ENCODE data around the gene INPP5A.
"Not testable (repeated sequence)": the region's sequence is repeated elsewhere in the genome, so short reads cannot be mapped to it uniquely, and the experiment has no call there.

Gene INPP5A

DNA sequence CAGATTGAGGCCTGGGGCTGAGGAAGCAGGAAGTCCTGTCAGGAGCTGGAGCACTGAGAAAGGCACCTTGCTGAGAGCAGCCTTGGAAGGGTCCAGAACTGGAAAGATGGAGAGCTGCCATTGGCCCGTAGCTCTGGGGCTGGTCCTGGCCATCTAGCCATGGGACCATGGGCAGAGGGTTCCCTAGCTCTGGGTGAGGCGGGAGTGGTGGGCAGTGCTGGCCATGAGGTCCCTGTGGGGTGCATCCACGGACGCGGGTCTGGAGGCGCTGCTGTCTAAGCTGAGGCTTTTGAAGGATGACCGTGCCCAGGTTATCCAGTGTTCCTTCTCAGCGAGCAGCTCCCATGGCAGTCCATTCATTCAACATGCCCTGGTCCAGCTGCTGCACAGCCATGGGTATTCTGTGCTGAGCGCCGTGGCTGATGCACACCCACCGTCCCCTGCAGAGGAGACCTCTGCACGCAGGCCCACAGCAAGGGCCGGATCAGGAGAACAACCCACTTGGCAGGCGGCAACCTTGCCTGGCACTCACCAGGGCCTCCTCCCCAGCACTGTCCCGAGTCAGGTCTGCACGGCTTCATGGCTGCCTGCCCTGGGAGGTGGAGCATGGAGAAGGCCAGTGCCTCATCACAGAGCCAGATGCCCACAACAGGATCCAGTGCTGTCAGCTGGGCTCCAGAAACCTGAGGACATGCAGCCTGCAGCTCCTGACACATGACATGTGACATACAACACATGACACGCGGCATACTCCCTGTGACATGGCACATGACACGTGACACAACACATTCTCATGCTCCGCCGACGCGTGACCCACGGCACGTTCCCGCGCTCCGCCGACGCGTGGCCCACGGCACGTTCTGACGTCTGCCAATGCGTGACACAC lies 121.9 kb downstream of the INPP5A start:
- DNase-seq (ENCODE audit: low read depth): no peak

DNA sequence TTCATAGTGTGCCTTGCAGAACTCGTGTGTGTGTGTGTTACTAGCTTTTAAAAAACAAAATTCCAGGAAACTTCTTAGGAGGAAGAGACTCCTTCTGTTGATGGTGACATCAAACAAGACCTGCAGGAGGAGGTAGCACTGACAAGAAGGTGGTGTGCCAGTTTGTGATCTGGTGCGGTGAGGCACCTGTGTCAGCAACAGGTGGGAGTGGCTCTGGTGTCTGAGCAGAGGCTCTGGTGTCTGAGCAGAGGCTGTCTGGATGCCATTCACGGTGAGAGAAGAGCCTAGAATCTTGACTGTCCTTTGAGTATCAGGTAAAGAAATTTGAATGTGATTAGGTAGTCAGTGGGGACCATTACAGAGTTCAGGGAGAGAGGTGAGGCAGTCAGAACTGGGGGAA lies 122.8 kb downstream of the INPP5A start:
- DNase-seq (ENCODE audit: low read depth): no peak

DNA sequence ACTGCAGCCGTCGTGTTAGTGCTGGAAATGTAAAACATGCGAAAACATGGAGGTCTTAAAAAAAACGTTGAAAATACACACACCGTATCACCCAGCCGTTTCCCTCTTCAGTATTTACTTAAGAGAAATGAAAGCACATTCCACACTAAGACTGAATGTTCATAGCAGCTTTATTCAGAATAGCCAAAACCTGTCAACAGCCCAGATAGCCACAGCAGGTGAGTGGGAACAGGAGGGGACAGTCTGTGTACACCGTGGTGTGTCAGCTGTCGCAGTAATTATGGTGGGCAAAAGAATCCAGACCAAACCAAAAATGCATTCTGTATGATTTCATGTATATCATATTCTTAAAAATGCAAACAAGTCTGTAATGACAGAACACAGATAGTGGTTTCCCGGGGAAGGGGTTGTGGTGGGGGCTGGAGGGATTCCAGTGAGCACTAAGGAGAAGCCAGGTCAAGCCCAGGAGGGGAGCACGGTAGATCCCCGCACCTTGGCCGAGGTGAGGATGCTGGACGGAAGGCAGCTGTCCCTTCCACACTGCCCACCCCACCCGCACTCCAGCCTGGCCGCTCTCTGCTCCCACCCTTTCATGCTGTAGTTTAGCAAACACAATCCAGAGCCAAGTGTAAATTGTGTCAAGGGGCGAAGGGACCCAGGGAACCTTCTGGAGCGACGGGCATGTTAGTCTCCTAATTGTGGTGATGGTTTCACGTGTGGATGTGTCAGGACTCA lies 124.8 kb downstream of the INPP5A start:
- DNase-seq (ENCODE audit: low read depth): no peak

DNA sequence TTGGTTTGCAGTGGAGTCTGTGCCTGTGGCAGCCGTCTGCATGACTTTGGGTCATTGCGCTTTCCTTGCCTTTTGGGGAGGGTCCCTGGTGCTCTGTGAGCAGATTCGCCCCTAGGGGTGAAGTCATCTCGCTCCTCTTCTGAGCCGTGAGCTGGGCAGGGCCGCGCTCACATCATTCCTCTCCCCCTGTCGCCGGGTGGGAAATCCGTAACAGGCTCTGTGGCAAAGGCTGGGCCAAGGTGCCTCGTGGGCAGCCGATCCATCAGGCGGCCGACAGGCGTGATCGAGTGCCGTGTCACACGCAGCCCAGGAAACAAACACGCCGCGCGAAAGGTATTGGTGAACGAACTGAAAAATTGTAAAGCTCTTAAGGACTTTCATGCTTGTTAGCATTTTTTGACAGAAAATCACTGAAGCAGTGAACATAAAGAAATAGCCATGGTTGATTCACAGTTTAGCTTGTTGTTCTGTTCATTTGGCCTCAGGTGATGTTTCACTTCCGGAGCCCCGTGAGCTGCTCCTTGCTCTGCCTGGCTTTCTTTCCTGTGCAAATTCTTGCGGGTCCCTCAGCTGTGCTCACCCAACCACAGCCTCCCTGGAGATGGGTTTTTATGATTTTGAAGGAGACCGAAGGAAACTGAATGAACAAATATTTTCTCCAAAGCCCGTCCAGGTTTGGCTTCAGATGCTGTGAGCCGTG lies 126.2 kb downstream of the INPP5A start:
- no peak for DNase-seq (ENCODE audit: low read depth)

DNA sequence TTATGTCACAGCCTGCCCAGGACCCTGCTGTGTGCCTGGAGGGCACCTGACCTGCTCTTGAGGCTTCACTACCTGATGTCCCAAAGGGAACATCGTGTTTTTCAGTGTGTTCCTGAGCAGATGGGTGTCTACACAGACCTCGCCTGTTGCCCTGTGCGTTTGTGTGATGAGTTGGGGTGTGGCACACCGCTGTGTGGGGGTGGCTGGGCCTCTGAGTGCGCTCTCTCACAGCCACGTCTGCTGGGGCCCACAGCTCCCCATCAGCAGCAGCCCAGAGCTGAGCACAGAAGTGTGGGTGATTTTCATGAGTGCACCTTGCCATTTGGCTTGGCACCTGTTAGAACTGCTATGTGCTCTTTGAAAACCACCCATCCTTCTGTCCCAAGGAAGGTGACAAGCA lies 126.8 kb downstream of the INPP5A start:
- no peak for DNase-seq (ENCODE audit: low read depth)

DNA sequence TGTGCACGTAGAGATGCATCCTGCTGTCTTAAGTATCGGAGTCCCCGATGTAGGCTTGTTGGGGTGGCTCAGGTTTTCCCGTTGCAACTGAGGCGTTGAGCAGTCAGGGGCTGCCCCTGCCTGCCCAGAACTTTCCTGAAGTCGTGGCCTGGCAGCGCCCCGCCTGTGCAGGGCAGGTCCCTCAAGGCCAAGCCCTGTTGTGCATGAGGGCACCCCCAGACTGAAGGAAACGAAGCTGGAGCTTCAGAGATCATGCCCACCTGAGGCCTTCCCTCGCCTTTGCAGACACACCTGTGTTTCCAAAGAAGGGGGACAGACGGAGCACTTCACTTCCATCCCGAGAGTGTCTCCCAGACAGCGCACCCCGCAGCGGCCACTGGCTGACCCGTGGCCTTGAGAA lies 127.3 kb downstream of the INPP5A start:
- no peak for DNase-seq (ENCODE audit: low read depth)

DNA sequence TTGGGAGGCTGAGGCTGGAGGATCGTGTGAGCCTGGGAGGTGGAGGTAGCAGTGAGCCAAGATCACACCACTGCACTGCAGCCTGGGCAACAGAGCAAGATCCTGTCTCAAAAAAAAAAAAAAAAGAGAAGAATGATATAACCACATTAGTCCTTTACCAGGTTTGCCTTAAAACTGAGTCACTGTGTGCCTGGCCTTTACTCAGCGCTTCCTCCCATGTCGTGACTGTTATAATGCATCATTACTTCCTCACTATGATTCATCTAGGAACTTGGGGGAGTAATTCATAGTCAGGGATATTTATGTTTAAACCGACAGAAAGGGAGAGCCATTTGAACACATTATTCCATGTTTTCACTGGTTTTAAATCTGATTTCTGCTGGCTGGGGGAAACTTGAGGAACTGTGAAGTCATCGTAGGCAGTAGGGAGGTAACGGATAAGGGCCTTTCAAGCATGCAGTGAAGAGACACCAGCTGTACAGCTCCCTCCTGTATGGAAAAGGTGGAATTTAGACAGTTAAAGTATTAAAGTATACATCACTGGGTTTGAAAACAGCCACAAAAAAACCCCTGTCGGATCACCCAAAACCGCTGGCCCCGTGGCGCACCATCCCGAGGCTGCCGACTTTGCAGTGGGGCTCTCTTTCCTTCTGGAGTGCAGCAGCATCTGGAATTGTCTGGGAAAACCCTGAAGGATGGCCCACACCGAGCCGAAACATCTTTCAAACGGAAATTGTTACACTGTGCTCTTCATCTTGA lies 128.5 kb downstream of the INPP5A start:
- no peak for DNase-seq (ENCODE audit: low read depth)

DNA sequence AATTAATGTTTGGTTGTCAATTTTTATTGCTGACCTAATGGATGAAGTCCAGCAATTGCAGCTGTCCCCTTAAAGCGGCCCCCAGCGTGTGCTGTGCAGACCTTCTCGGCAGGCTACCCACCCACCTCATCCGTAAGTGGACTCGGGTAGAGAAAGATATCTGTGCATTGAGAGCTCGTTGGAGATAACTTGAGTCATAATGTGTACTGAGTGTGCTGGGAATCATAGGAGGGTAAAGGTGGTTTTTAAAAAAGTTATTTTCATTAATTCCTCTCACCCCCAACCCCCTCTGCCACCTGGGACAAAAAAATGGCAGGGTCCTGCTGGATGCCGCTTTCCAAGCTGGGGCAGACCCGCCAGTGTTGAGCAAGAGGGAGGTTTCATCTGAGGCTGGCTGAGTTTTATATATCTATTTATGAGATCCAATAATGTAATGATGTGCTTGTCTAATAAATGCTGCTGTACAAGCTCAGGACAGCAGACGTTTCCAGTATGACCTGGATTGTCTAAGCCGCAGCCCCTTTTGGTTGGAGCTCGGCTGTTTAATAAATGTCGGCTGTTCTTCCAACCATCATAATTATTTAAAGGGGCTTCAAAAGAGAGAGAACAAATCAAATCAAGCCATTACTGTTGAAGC lies 129.2 kb downstream of the INPP5A start:
- DNase-seq (ENCODE audit: low read depth): no peak

DNA sequence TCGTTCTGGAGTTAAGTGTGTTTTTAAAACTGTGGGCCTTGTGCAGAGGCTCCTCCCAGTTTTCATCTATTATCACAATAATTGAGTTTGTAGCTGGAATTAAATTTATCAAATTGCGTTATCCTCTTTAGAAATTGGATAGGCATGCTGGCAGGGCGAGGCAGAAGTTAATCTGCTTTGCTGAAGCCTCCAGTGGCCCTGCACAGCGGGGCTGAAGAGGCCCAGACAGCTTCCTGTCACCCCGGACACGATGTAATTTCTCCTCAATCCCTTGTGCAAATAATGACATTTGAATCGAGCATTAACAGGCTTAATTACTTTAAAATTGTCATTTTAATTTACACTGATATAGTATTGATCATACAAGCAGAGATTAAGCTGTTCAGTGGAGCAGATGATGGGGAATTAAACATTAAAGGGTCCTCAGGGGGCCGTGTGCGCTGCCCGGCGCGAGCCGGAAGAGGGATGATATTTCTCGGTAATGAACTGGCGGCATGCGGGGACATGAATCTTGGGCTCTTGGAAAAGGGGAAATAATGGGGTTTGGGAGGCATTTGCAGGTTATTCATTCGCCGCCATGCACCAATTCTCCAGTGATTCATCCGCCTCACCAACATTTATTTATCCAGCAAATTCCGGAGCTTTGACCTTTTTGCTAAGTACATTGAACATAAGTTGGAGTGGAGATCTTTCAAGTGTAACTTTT lies 129.9 kb downstream of the INPP5A start:
- no peak for DNase-seq (ENCODE audit: low read depth)

DNA sequence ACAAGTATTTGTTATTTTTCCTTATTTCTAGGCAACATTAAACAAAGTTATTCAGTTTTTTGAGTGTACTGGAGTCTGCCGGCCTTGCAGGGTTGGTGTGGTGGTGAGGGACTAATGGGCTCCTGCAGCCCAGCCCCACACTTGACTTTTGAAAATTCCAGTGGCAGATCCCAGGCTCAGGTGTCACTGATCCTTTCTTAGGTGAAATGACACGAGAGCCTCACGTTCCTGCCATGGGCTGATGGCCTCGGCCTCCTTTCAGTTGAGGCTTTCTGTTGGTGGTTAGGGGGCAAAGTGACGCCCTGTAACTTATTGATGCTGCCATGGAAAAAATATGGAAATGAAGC lies 130.4 kb downstream of the INPP5A start:
- DNase-seq (ENCODE audit: low read depth): no peak

DNA sequence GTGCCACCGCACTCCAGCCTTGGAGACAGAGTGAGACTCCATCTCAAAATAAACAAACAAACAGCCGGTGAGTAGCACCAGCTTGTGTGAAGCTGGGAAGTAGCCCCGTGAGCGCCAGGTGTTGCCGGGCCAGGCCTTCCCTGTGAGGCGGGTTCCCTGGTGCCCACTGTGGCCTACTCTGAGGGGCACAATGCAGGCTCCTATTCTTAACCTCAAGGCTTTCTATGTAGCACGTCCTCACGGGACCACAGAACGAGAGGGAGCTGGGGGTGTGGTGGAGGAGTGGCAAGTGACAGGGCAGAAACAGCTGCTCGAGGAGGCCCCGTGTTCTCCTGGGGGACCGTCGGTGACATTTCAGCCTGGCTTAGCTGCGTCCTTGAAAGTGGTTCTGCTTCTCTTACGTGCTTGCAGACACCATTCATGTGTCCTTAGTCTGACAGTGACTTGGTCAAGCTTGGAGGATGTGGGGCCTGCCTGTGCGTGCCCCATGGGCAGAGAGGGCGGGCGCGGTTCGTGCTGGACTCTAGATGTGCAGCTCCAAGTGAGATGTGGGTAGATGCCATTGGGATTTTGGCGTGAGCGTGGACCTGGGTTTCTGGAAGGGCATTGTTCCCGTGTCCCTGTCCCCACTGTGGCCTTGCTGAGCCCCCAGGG lies 131.7 kb downstream of the INPP5A start:
- no peak for DNase-seq (ENCODE audit: low read depth)

DNA sequence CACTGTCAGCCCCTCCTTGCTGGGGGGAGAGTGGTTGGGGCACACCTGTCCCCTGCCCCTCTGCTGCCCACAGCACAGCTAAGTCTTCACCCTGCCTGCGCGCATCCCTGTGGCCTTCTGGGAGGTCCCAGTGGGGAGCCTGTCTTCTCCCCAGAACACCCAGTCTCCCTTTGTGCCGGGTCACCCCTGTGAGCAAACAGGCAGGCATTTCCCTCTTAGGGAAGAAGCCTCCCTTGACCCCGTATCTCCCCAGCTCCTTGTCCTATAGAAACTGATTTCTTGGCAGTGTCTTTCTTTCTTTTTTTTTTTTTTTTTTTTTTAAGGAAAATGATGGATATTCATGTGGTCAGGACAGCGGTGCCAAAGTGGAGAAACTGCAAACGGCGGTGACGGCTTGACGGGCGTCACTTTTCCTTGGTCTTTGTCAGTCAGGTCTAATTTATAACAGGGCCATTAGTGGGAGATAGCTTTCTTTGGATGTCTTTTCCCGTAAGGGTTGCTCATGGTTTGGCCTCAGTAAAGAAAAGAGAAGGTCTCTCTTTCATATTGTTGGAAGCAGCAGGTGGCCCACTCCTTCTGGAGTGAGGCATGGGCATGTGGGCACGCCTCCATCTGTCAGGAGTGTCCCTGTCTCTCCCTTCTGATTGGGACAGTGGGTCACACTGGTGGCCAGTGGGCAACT lies 133.1 kb downstream of the INPP5A start:
- DNase-seq (ENCODE audit: low read depth): no peak

DNA sequence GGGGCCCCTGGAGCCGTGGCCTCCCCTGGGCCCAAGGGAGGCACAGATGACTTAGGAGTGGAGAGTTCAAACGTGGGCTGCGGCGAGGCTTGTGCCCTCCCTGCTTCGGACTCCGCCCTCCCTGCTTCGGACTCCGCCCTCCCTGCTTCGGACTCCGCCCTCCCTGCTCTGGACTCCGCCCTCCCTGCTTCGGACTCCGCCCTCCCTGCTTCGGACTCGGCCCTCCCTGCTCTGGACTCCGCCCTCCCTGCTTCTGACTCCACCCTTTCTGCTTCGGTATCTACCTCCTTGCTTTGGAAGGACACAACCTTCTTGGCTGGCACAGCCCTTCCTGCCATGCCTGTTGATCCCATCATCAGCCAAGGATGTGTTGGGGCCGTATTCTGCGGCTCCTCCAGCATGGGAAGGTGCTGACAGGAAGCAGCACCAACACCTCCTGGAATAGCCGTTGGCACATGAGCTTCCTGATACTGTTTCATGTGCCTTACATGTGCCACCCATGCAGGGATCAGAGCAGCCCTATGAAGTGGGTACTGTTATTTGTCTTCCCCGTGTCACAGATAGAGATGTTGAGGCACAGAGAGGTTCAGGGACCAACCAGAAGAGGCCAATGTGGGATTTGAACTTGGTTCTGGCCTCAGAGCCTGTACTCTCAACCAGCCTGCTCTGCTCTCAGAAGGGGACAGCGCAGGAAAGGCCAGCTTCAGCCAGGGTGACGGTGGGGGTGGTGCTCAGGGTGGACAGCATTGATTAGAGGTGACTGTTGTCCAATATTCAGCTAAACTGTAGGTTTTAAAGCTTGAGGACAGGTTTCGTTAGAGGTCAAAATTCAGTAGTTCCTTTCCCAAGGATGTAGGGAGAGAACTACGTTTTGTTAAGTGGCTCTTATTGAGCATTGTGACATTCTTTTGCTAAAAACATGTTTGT lies 133.9 kb downstream of the INPP5A start:
- DNase-seq (ENCODE audit: low read depth): no peak

DNA sequence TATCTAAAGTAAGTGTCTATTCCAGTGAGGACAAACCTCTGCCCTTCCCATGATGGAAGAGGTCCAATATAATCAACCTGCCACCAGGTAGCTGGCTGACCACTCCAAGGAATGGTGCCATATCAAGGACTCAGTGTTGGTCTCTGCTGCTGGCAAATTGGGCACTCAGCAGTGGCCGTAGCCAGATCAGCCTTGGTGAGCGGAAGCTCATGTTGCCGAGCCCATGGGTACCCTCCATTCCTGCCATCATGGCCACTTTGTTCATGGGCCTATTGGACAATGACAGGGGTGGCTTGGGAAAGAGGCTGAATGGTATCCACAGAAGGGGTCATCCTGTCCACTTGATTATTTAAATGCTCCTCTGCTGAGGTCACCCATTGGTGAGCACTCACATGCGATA lies 136.2 kb downstream of the INPP5A start:
- not testable (repeated sequence) for DNase-seq (ENCODE audit: low read depth)

DNA sequence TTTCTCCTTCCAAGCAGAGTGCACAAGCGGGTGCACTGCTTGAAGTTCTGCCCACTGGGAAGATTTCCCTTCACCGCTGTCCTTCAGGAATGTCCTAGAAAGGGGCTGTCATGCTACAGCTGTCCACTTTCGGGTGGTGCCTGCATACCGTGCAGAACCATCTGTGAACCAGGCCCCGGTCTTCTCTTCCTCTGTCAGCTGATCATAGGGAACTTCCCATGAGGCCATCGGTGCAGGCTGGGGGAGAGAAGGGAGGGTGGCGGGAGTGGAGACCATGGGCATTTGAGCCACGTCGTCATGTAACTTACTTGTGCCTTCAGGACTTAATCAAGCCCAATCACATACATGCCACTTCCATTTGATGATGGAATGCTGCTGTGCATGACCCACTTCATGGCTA lies 136.7 kb downstream of the INPP5A start:
- DNase-seq (ENCODE audit: low read depth): no peak

DNA sequence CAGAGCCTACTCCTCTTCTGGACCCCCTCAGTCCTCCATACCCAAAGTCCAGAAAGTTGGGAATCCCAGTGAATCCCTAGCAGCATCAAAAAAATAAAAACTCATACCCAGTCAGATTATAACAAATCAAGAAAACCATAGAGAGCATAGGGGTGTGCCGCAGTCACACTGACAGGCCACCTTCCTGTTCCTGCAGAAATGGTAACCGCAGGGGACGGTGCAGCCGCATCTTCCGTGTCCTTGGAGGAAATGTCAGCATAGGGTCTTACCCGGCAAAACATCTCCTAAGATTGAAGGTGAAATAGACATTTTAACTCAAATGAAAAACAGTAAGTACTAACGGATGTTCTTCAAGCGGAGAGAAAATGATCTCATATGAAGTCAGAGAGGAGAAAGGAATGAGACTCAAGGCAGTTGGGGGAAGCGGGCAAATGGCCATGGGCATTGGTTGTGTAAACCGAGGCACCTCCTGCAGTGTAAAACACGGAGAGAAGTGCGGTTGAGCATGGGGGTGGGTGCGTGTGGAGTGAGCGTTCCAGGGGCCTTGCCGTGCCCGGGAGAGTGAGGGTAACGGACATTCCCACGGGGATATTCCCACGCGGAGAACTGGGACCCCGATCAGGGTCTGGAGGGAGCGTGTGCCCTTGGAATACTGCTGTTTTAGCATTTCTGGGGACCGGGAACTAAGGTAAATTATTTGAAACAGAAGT lies 137.6 kb downstream of the INPP5A start:
- DNase-seq (ENCODE audit: low read depth): no peak

DNA sequence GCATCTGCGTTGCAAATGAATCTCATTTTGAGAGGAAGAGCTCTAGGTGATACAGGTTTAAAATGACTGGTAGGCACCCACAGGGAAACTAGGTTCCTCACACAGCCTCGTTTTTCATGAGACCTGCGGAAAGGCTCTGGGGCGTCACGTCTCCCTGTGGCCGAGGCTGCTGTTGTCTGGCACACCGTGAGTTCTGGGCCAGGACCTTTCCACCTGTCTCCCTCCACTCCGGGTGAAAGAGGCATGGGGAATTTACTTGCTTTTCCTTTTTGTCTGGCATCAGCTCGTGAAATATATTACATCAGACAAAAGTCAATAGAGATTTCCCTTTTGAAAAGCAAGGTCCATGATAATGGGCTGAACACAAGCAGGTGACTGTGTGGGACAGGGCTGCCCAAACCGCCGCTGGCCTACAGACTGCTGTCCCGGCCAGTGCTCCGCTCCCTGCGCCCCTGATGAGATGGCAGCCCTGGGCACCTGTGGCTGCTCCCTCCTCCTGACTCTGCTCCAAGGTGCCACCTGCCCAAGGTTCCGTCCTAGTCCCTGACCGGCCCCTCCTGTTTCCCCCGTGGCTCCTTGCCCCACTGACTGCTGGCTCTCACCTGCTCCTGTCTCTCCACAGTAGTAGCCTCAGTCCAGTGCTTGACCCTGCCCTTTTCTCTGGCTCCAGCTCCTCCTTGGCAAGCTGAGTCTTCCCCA lies 138.8 kb downstream of the INPP5A start:
- no peak for DNase-seq (ENCODE audit: low read depth)

DNA sequence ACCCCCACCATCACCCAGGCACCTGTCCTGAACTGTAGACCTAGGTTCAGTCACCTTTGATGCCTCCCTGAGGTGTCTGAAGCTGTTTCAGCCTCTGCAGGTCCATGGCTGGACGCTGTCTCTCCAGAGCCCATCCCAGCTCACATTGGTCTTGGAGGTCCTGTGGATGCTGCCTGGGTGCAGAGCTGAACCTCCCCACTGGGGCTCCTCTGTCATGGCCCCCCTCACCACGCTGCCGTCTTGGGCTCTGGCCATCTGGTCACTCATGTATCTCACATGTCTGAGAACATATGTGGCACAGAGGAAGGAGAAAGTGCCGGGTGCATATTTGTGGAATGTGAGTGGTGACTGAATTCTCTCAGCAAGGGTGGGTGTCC lies 139.5 kb downstream of the INPP5A start:
- DNase-seq (ENCODE audit: low read depth): no peak
